Activated naive CD4-positive, alpha-beta T cell treated with anti-CD3 and anti-CD28 coated beads, Interleukin-2, amount 50 U/mL, for 16 hours (primary cell): ENCODE measurements around the gene MVB12B.

Experiments
- DNase-seq: peaks from one replicate; pipeline ENCODE4 v3.0.0-alpha.2; 2020

MVB12B gene

GRCh38 chr9:126478216-126478981 lies 151.8 kb downstream of the MVB12B start:
- no peak for DNase-seq

- no peak for DNase-seq
Measured at GRCh38 chr9:126479515-126479914, 152.9 kb downstream of the MVB12B start.

- no peak for DNase-seq
Measured at GRCh38 chr9:126480813-126481212, 154.2 kb downstream of the MVB12B start.

GRCh38 chr9:126481862-126482261 lies 155.2 kb downstream of the MVB12B start:
- DNase-seq, result no peak

- DNase-seq, result no peak
Measured at GRCh38 chr9:126482361-126483044, 155.9 kb downstream of the MVB12B start.

- DNase-seq, result no peak
Measured at GRCh38 chr9:126483468-126484073, 156.9 kb downstream of the MVB12B start.

GRCh38 chr9:126485662-126486061 lies 159.0 kb downstream of the MVB12B start:
- DNase-seq, result no peak

GRCh38 chr9:126486276-126486675 lies 159.6 kb downstream of the MVB12B start:
- DNase-seq, result no peak

- DNase-seq, result no peak
Measured at GRCh38 chr9:126487856-126488255, 161.2 kb downstream of the MVB12B start.

- DNase-seq, result no peak
Measured at GRCh38 chr9:126488310-126488709, 161.7 kb downstream of the MVB12B start.

GRCh38 chr9:126488881-126489404 lies 162.3 kb downstream of the MVB12B start:
- DNase-seq, result no peak

- DNase-seq, result no peak
Measured at GRCh38 chr9:126489581-126490213, 163.1 kb downstream of the MVB12B start.

GRCh38 chr9:126490214-126490631 lies 163.6 kb downstream of the MVB12B start:
- DNase-seq, result no peak

- peak; percentile 37 for DNase-seq
Measured at GRCh38 chr9:126490871-126491567, 164.4 kb downstream of the MVB12B start.

- DNase-seq, result no peak
Measured at GRCh38 chr9:126491568-126491879, 164.9 kb downstream of the MVB12B start.

- no peak for DNase-seq
Measured at GRCh38 chr9:126491949-126492348, 165.3 kb downstream of the MVB12B start.

- no peak for DNase-seq
Measured at GRCh38 chr9:126494264-126494663, 167.6 kb downstream of the MVB12B start.

- DNase-seq, result no peak
Measured at GRCh38 chr9:126494746-126495145, 168.1 kb downstream of the MVB12B start.

GRCh38 chr9:126495411-126496180 lies 169.0 kb downstream of the MVB12B start:
- DNase-seq, result no peak

GRCh38 chr9:126496181-126496576 lies 169.6 kb downstream of the MVB12B start:
- no peak for DNase-seq

- no peak for DNase-seq
Measured at GRCh38 chr9:126496781-126497659, 170.4 kb downstream of the MVB12B start.
